ENCODE data around the gene ARHGAP22. TPM values are rescaled to one million over a fixed set of nuclear protein-coding genes. Genes with fewer than 3 reads are reported as not detected.
A peak's percentile ranks its signal among the peaks of the same experiment; 100 is the strongest.

The ARHGAP22 gene
- total RNA-seq, 1 donor = 60.2 TPM

- no peak for DNase-seq (ENCODE audit: low read depth)
Observed at GRCh38 chr10:48633381-48634197, 28.7 kb upstream of the ARHGAP22 start.

GRCh38 chr10:48632166-48632565 lies 27.3 kb upstream of the ARHGAP22 start:
- peak; percentile 54 for DNase-seq (ENCODE audit: low read depth)
- no peak overlapping the region for H3K4me3 ChIP-seq (ENCODE audit: low read depth, low read length)
- no peak for TF ChIP-seq CTCF (IDR thresholded peaks at IDR 0.05; ENCODE audit: insufficient read depth, low read length)

More at GRCh38 chr10:48633381-48634197, 28.7 kb upstream of the ARHGAP22 start:
- no peak overlapping the region for H3K4me3 ChIP-seq (ENCODE audit: low read depth, low read length)
- no peak for TF ChIP-seq CTCF (IDR thresholded peaks at IDR 0.05; ENCODE audit: insufficient read depth, low read length)

DNA sequence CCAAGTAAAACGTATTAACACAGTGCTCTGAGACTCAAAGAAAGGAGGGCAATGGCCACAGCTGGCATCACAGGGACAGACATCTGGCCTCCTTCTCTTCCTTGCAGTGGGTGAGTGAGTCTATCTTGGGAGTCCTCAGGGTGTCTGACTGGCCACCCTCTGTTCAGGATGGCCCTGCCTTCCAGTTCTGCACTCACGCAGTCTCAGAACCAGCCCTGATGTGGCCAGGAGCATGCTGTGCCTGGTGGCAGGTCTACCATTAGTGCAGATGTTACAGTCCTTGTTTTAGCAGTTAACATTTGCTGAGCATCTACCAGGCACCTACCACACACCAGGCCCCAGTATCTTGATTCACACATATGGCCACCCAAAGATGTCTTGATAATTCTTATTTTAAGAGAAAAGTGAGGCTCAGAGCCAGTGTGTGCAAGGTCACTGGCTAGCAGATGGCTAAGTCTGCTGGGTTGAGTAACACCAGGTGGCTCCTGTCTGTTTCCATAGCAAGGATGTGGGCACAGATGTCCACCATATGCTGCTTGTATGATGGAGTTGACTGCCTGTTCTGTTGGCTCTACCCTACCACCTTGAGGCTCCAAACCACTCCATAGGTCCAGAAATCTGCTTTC lies 23.2 kb upstream of the ARHGAP22 start:
- no peak for TF ChIP-seq CTCF (IDR thresholded peaks at IDR 0.05; ENCODE audit: insufficient read depth, low read length)
- DNase-seq (ENCODE audit: low read depth) = no peak
- no peak overlapping the region for H3K4me3 ChIP-seq (ENCODE audit: low read depth, low read length)

DNA sequence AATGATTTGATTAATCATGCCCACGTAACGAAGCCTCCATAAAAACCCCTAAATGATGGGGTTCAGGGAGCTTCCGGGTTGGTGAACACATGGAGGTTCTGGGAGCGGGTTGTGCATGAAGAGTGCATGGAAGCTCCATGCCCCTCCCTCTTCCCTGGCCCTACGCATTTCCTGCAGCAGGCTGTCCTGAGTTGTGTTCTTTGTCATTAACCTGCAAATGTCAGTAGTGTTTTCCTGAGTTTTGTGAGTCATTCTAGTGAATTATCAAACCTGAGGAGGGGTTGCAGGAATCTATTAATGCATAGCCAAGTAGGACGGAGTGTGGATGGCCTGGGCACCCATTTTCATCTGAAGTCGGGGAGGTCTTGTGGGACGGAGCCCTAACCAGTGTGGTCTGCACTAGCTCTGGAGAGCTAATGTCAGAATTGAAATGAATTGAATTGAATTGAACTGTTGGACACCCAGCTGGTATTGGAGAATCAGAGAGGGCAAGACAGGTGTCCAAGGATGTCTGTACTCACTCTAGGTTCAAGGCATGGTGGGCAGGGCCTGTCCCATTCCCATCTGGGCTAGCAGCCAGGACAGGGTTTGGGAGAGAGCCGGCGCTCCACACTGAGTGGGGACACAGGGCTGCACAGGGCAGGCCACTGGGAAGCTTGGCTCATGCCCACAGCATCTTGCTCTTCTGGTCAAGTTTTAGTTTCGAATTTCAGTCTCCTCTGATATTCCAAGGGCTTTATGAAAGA lies 22.3 kb upstream of the ARHGAP22 start:
- no peak overlapping the region for H3K4me3 ChIP-seq (ENCODE audit: low read depth, low read length)
- no peak for TF ChIP-seq CTCF (IDR thresholded peaks at IDR 0.05; ENCODE audit: insufficient read depth, low read length)
- DNase-seq (ENCODE audit: low read depth) = no peak

DNA sequence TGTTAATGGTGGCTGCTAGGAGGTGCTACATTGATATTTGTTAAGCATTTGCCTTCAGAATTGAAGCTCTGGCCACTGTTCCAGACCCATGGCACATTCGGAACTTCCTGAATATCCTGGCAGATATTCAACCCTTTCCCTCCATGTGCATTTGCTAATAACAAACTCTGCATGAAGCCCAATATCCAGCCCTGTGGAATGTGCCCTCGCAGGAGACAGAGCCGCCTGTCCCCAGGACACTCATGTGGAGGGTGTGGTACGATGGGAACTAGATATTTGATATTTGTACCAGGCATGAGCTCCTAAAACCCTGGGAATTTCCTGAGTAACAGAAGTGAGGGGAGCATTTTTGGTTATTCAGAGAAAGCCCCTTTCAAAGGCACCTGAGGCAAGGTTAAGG lies 21.6 kb upstream of the ARHGAP22 start:
- H3K4me3 ChIP-seq (ENCODE audit: low read depth, low read length) = no peak overlapping the region
- no peak for DNase-seq (ENCODE audit: low read depth)
- TF ChIP-seq CTCF (IDR thresholded peaks at IDR 0.05; ENCODE audit: insufficient read depth, low read length) = no peak

DNA sequence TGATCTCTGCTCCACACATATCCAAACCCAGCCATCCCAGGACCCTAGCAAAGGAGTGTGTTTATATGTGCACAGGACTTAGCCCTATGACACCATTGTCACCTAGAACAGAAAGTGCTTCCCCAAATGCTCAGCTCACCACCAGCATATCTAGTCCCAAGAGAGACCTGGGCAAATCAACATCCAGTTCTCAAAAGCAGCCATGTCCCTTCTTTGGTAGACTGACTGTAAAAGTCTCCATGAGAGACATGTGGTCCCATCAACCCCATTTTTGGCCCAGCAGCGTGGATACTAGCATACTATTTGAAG lies 20.9 kb upstream of the ARHGAP22 start:
- no peak for TF ChIP-seq CTCF (IDR thresholded peaks at IDR 0.05; ENCODE audit: insufficient read depth, low read length)
- no peak overlapping the region for H3K4me3 ChIP-seq (ENCODE audit: low read depth, low read length)
- no peak for DNase-seq (ENCODE audit: low read depth)
